Esophagus muscularis mucosa (tissue), 4 donors: ENCODE data around the gene MYH7.
"Not testable (repeated sequence)": the region's sequence is repeated elsewhere in the genome, so short reads cannot be mapped to it uniquely, and the experiment has no call there.

ENCODE experiments used
- CTCF ChIP-seq, 3 experiments: fragments of 200-600 bp in 2 of 3; fragments of 450-650 bp in 1 of 3; sonication (generic) in 2 of 3; IDR thresholded peaks; one replicate each; pipeline ENCODE4 v1.5.1; 2017 to 2019; ENCODE audit warnings: antibody characterized with exemption in 3 of 3, mild to moderate bottlenecking in 2 of 3, moderate library complexity in 1 of 3
- EP300 ChIP-seq: sonication (generic); formaldehyde crosslinking; IDR thresholded peaks from one replicate; pipeline ENCODE4 v1.6.1; 2017; ENCODE audit warnings: antibody characterized with exemption
- POLR2A ChIP-seq: fragments of 450-650 bp; IDR thresholded peaks from one replicate; pipeline ENCODE4 v1.6.1; 2017; ENCODE audit warnings: antibody characterized with exemption, moderate library complexity, mild to moderate bottlenecking, low read depth
- POLR2AphosphoS5 ChIP-seq, 2 donors: sonication (generic); formaldehyde crosslinking; IDR thresholded peaks; one replicate each; pipeline ENCODE4 v1.6.1; 2017; ENCODE audit warnings: antibody characterized with exemption in 2 of 2

DNA sequence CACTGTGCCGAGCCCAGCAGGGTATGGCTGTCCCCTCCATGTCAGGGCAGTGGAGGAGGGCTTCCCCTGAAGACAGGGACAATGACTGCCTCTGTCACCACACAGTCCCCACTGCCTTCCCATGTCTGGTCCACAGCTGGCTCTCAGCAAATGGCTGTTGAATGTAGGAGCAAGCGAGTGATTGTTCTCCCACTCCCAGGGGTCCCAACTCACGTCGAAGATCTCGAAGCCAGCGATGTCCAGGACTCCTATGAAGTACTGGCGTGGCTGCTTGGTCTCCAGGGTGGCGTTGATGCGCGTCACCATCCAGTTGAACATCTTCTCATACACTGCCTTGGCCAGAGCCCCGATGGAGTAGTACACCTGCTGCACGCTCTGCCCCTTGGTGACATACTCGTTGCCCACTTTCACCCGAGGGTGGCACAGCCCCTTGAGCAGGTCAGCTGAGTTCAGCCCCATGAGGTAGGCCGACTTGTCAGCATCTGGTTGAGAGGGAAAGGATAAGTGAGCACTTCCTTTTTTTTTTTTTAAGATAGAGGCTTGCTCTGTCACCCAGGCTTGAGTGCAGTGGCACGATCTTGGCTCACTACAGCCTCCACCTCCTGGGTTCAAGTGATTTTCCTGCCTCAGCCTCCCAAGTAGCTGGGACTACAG, 34.8 kb downstream of the MYH7 start:
- not testable (repeated sequence) for TF ChIP-seq POLR2AphosphoS5 (IDR thresholded peaks at IDR 0.05); POLR2A; CTCF (IDR thresholded peaks at IDR 0.05); EP300
